Caco-2 (cell line): ENCODE measurements around the gene TMPRSS7. TPM values are rescaled to one million over a fixed set of nuclear protein-coding genes. Genes with fewer than 3 reads are reported as not detected.

Experiments
- BruUV-seq: library from RNA; stranded (reverse); fragments of 400-500 nt; replicated peaks from 2 replicates; lab custom pipeline; 2021; lab: Mats Ljungman, UMichigan
- CTCF ChIA-PET: fragments of 300-600 bp; sonication (Branson Sonifier 250); formaldehyde crosslinking; loops from one replicate; lab custom pipeline; 2022; ENCODE audit warnings: antibody characterized with exemption; lab: Charles Lee
- POLR2A ChIA-PET: fragments of 300-600 bp; sonication (Branson Sonifier 250); formaldehyde crosslinking; loops from one replicate; lab custom pipeline; 2022; ENCODE audit warnings: antibody characterized with exemption; lab: Charles Lee
- DNase-seq, 2 experiments: peaks; one replicate each; pipeline versions ENCODE4 v3.0.0 to v3.0.0-alpha.2; 2020 to 2022
- H3K27me3 ChIP-seq: replicated peaks from 2 replicates; pipeline ENCODE4 v1.6.0; 2011; ENCODE audit warnings: low read length; ENCODE audit not compliant: control insufficient read depth, insufficient read depth
- H3K36me3 ChIP-seq: 2 replicates; pipeline ENCODE4 v1.5.1; 2011; ENCODE audit warnings: low read length; ENCODE audit not compliant: control insufficient read depth, insufficient read depth
- H3K4me1 ChIP-seq: fragments of 250-450 bp; sonication (Bioruptor Pico); 2 replicates; pipeline ENCODE4 v1.5.1; 2020; ENCODE audit warnings: mild to moderate bottlenecking
- H3K4me3 ChIP-seq: 2 replicates; pipeline ENCODE4 v1.5.1; 2011; ENCODE audit warnings: low read depth, mild to moderate bottlenecking, control low read depth, low read length
- H3K9me3 ChIP-seq: fragments of 250-450 bp; sonication (Bioruptor Pico); 2 replicates; pipeline ENCODE4 v1.5.1; 2020; ENCODE audit warnings: mild to moderate bottlenecking, moderate library complexity
- H3K27ac Mint-ChIP-seq: one replicate; pipeline ENCODE4 v1.8.0; 2022; ENCODE audit warnings: mixed read lengths; ENCODE audit not compliant: unreplicated experiment
- H3K27me3 Mint-ChIP-seq: one replicate; pipeline ENCODE4 v1.8.0; 2022; ENCODE audit warnings: mixed read lengths; ENCODE audit not compliant: insufficient read depth, unreplicated experiment
- H3K36me3 Mint-ChIP-seq: one replicate; pipeline ENCODE4 v1.8.0; 2022; ENCODE audit warnings: mild to moderate bottlenecking, mixed read lengths; ENCODE audit not compliant: insufficient read depth, unreplicated experiment
- H3K4me1 Mint-ChIP-seq: one replicate; pipeline ENCODE4 v1.8.0; 2022; ENCODE audit warnings: low read depth, mixed read lengths; ENCODE audit not compliant: unreplicated experiment
- H3K4me3 Mint-ChIP-seq: one replicate; pipeline ENCODE4 v1.8.0; 2022; ENCODE audit warnings: mild to moderate bottlenecking, moderate library complexity, mixed read lengths; ENCODE audit not compliant: unreplicated experiment
- H3K9me3 Mint-ChIP-seq: one replicate; pipeline ENCODE4 v1.8.0; 2022; ENCODE audit warnings: mixed read lengths; ENCODE audit not compliant: unreplicated experiment
- CTCF ChIP-seq, 2 experiments: fragments of 200-600 bp in 1 of 2; IDR thresholded peaks; 1 replicate in 1 of 2; 2 replicates in 1 of 2; pipeline versions ENCODE4 v1.5.1 to v1.8.0; 2011 to 2022; ENCODE audit warnings: antibody characterized with exemption in 1 of 2, control low read depth in 1 of 2, inconsistent platforms in 1 of 2, low read depth in 1 of 2, low read length in 1 of 2, mild to moderate bottlenecking in 1 of 2, moderate library complexity in 1 of 2; ENCODE audit not compliant: insufficient read depth in 1 of 2, severe bottlenecking in 1 of 2, unreplicated experiment in 1 of 2
- intact Hi-C: fragments of 100-400 bp; cut with micrococcal nuclease; formaldehyde crosslinking; loops from one replicate; pipeline ENCODE4 v1.10.0; 2022; ENCODE audit not compliant: unreplicated experiment
- total RNA-seq: library from RNA; stranded (reverse); gene quantifications from 2 replicates; pipeline ENCODE4 v1.2.3, GENCODE V29; 2022

The TMPRSS7 gene
- total RNA-seq, 1 experiment from 2014 or later, result 0.36 TPM

GRCh38 chr3:112083239-112083638, 48.7 kb downstream of the TMPRSS7 start:
- H3K9me3 ChIP-seq, result no peaks in the 10 kb centered on the region
- ChIA-PET CTCF (no interaction called here), POLR2A (no interaction called here)
- peaks cover 33% of the 10 kb centered on the region for H3K4me1 Mint-ChIP-seq
- H3K36me3 ChIP-seq, result no peaks in the 10 kb centered on the region
- no peaks in the 10 kb centered on the region for H3K9me3 Mint-ChIP-seq
- BruUV-seq, result no TSS peak
- H3K27me3 ChIP-seq, result no peaks in the 10 kb centered on the region
- peaks cover 44% of the 10 kb centered on the region for H3K4me1 ChIP-seq
- TF ChIP-seq CTCF (IDR thresholded peaks at IDR 0.05; ENCODE audit: insufficient read depth in 1 of 2, low read depth in 1 of 2, low read length in 1 of 2, severe bottlenecking in 1 of 2, unreplicated experiment in 1 of 2), result no peak
- intact Hi-C loops, result no loop called here
- no peak for DNase-seq
- H3K4me3 ChIP-seq, result no peak overlapping the region
- peaks cover 25% of the 10 kb centered on the region for H3K36me3 Mint-ChIP-seq
- H3K27ac Mint-ChIP-seq, result peak overlapping the region; percentile 91
- no peak overlapping the region for H3K4me3 Mint-ChIP-seq
- H3K27me3 Mint-ChIP-seq, result no peaks in the 10 kb centered on the region

GRCh38 chr3:112084980-112085705, 50.6 kb downstream of the TMPRSS7 start:
- BruUV-seq, result no TSS peak
- no peak for TF ChIP-seq CTCF (IDR thresholded peaks at IDR 0.05; ENCODE audit: insufficient read depth in 1 of 2, low read depth in 1 of 2, low read length in 1 of 2, severe bottlenecking in 1 of 2, unreplicated experiment in 1 of 2)
- Histone ChIP-seq H3K36me3 (no peaks in the 10 kb centered on the region), H3K4me1 (peaks cover 61% of the 10 kb centered on the region), H3K9me3 (no peaks in the 10 kb centered on the region), H3K4me3 (peak overlapping the region; percentile 74), H3K27me3 (no peaks in the 10 kb centered on the region)
- intact Hi-C loops, result loop anchor here (1.0 to 5.0 kb wide), 3 partner anchors 10 to 353 kb away; no protein-coding TSS in a partner anchor
- Mint-ChIP-seq H3K27me3 (no peaks in the 10 kb centered on the region), H3K36me3 (peaks cover 40% of the 10 kb centered on the region), H3K4me1 (peaks cover 46% of the 10 kb centered on the region), H3K9me3 (no peaks in the 10 kb centered on the region), H3K4me3 (peak overlapping the region; percentile 73), H3K27ac (peak overlapping the region; percentile 94)
- ChIA-PET POLR2A (interaction anchor here (1.3 kb wide), 2 partner anchors 9 to 10 kb away, joined by 3 to 9 read pairs; no protein-coding TSS in a partner anchor), CTCF (interaction anchor here (0.7 to 1.6 kb wide), 3 partner anchors 26 to 106 kb away, joined by 3 to 5 read pairs (median 4); partner anchors contain the start of gene ABHD10)
- DNase-seq, result peak; percentile 86 to 90

- CTCF ChIA-PET, result interaction anchor here (1.6 kb wide), 1 partner anchor 26 kb away, joined by 5 read pairs; no protein-coding TSS in a partner anchor
- TSS peak; percentile 87 for BruUV-seq
- H3K36me3 Mint-ChIP-seq, result peaks cover 45% of the 10 kb centered on the region
- no peaks in the 10 kb centered on the region for H3K27me3 Mint-ChIP-seq
- Histone ChIP-seq H3K9me3 (no peaks in the 10 kb centered on the region), H3K36me3 (no peaks in the 10 kb centered on the region), H3K4me1 (peaks cover 61% of the 10 kb centered on the region), H3K4me3 (peak overlapping the region; percentile 74), H3K27me3 (no peaks in the 10 kb centered on the region)
- H3K4me1 Mint-ChIP-seq, result peaks cover 51% of the 10 kb centered on the region
- intact Hi-C loops, result loop anchor here (1.0 to 5.0 kb wide), 3 partner anchors 10 to 353 kb away; no protein-coding TSS in a partner anchor
- POLR2A ChIA-PET, result interaction anchor here (1.0 to 1.4 kb wide), 4 partner anchors 9 to 107 kb away, joined by 3 to 9 read pairs (median 4); partner anchors contain the start of gene ABHD10
- peak overlapping the region; percentile 94 for H3K27ac Mint-ChIP-seq
- no peak for TF ChIP-seq CTCF (IDR thresholded peaks at IDR 0.05; ENCODE audit: insufficient read depth in 1 of 2, low read depth in 1 of 2, low read length in 1 of 2, severe bottlenecking in 1 of 2, unreplicated experiment in 1 of 2)
- no peak for DNase-seq
- peak overlapping the region; percentile 73 for H3K4me3 Mint-ChIP-seq
- no peaks in the 10 kb centered on the region for H3K9me3 Mint-ChIP-seq
Observed at GRCh38 chr3:112085735-112086075, 51.2 kb downstream of the TMPRSS7 start.
